Caco-2 (cell line): Measurements from ENCODE around the gene ABCC4. TPM values are rescaled to one million over a fixed set of nuclear protein-coding genes. Genes with fewer than 3 reads are reported as not detected.
A peak's percentile ranks its signal among the peaks of the same experiment; 100 is the strongest.

Source experiments
- BruUV-seq: library from RNA; stranded (reverse); fragments of 400-500 nt; replicated peaks from 2 replicates; lab custom pipeline; 2021; lab: Mats Ljungman, UMichigan
- CTCF ChIA-PET: fragments of 300-600 bp; sonication (Branson Sonifier 250); formaldehyde crosslinking; loops from one replicate; lab custom pipeline; 2022; ENCODE audit warnings: antibody characterized with exemption; lab: Charles Lee
- POLR2A ChIA-PET: fragments of 300-600 bp; sonication (Branson Sonifier 250); formaldehyde crosslinking; loops from one replicate; lab custom pipeline; 2022; ENCODE audit warnings: antibody characterized with exemption; lab: Charles Lee
- DNase-seq, 2 experiments: peaks; one replicate each; pipeline versions ENCODE4 v3.0.0 to v3.0.0-alpha.2; 2020 to 2022
- H3K27me3 ChIP-seq: replicated peaks from 2 replicates; pipeline ENCODE4 v1.6.0; 2011; ENCODE audit warnings: low read length; ENCODE audit not compliant: control insufficient read depth, insufficient read depth
- H3K36me3 ChIP-seq: 2 replicates; pipeline ENCODE4 v1.5.1; 2011; ENCODE audit warnings: low read length; ENCODE audit not compliant: control insufficient read depth, insufficient read depth
- H3K4me1 ChIP-seq: fragments of 250-450 bp; sonication (Bioruptor Pico); 2 replicates; pipeline ENCODE4 v1.5.1; 2020; ENCODE audit warnings: mild to moderate bottlenecking
- H3K4me3 ChIP-seq: 2 replicates; pipeline ENCODE4 v1.5.1; 2011; ENCODE audit warnings: low read depth, mild to moderate bottlenecking, control low read depth, low read length
- H3K9me3 ChIP-seq: fragments of 250-450 bp; sonication (Bioruptor Pico); 2 replicates; pipeline ENCODE4 v1.5.1; 2020; ENCODE audit warnings: mild to moderate bottlenecking, moderate library complexity
- H3K27ac Mint-ChIP-seq: one replicate; pipeline ENCODE4 v1.8.0; 2022; ENCODE audit warnings: mixed read lengths; ENCODE audit not compliant: unreplicated experiment
- H3K27me3 Mint-ChIP-seq: one replicate; pipeline ENCODE4 v1.8.0; 2022; ENCODE audit warnings: mixed read lengths; ENCODE audit not compliant: insufficient read depth, unreplicated experiment
- H3K36me3 Mint-ChIP-seq: one replicate; pipeline ENCODE4 v1.8.0; 2022; ENCODE audit warnings: mild to moderate bottlenecking, mixed read lengths; ENCODE audit not compliant: insufficient read depth, unreplicated experiment
- H3K4me1 Mint-ChIP-seq: one replicate; pipeline ENCODE4 v1.8.0; 2022; ENCODE audit warnings: low read depth, mixed read lengths; ENCODE audit not compliant: unreplicated experiment
- H3K4me3 Mint-ChIP-seq: one replicate; pipeline ENCODE4 v1.8.0; 2022; ENCODE audit warnings: mild to moderate bottlenecking, moderate library complexity, mixed read lengths; ENCODE audit not compliant: unreplicated experiment
- H3K9me3 Mint-ChIP-seq: one replicate; pipeline ENCODE4 v1.8.0; 2022; ENCODE audit warnings: mixed read lengths; ENCODE audit not compliant: unreplicated experiment
- intact Hi-C: fragments of 100-400 bp; cut with micrococcal nuclease; formaldehyde crosslinking; loops from one replicate; pipeline ENCODE4 v1.10.0; 2022; ENCODE audit not compliant: unreplicated experiment
- total RNA-seq: library from RNA; stranded (reverse); gene quantifications from 2 replicates; pipeline ENCODE4 v1.2.3, GENCODE V29; 2022
- TF ChIP-seq, protein P1 (sequence below), 2 experiments: fragments of 200-600 bp in 1 of 2; IDR thresholded peaks; 1 replicate in 1 of 2; 2 replicates in 1 of 2; pipeline versions ENCODE4 v1.5.1 to v1.8.0; 2011 to 2022; ENCODE audit warnings: antibody characterized with exemption in 1 of 2, control low read depth in 1 of 2, inconsistent platforms in 1 of 2, low read depth in 1 of 2, low read length in 1 of 2, mild to moderate bottlenecking in 1 of 2, moderate library complexity in 1 of 2; ENCODE audit not compliant: insufficient read depth in 1 of 2, severe bottlenecking in 1 of 2, unreplicated experiment in 1 of 2

Gene ABCC4
- total RNA-seq, 1 experiment from 2014 or later: 51.9 TPM

DNA sequence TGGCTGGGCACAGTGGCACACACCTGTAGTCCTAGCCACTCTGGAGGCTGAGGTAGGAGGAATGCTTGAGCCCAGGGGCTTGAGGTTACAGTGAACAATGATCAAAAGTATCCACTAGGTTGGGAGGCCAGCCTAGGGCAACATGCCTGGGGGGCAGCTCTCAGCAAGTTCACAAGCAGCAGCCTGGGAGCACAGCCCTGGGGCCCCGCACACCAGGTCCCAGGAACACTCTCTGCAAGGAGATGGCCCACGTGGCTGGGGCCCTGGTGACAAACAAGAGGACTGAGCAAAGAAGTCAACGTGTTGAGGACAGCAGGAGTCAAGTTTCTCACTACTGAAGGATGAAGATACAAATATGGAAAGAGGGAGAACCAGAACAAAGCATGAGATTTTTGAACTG lies 39.3 kb downstream of the ABCC4 start:
- DNase-seq: no peak
- POLR2A ChIA-PET: no interaction called here
- TF ChIP-seq, protein P1, sequence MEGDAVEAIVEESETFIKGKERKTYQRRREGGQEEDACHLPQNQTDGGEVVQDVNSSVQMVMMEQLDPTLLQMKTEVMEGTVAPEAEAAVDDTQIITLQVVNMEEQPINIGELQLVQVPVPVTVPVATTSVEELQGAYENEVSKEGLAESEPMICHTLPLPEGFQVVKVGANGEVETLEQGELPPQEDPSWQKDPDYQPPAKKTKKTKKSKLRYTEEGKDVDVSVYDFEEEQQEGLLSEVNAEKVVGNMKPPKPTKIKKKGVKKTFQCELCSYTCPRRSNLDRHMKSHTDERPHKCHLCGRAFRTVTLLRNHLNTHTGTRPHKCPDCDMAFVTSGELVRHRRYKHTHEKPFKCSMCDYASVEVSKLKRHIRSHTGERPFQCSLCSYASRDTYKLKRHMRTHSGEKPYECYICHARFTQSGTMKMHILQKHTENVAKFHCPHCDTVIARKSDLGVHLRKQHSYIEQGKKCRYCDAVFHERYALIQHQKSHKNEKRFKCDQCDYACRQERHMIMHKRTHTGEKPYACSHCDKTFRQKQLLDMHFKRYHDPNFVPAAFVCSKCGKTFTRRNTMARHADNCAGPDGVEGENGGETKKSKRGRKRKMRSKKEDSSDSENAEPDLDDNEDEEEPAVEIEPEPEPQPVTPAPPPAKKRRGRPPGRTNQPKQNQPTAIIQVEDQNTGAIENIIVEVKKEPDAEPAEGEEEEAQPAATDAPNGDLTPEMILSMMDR (IDR thresholded peaks at IDR 0.05; ENCODE audit: insufficient read depth in 1 of 2, low read depth in 1 of 2, low read length in 1 of 2, severe bottlenecking in 1 of 2, unreplicated experiment in 1 of 2): no peak
- Mint-ChIP-seq H3K27ac (peak overlapping the region; percentile 72), H3K4me1 (peaks cover 26% of the 10 kb centered on the region), H3K4me3 (no peak overlapping the region), H3K27me3 (no peaks in the 10 kb centered on the region), H3K36me3 (peaks cover 68% of the 10 kb centered on the region), H3K9me3 (peaks cover 9% of the 10 kb centered on the region)
- peaks cover 52% of the 10 kb centered on the region for H3K4me1 ChIP-seq
- no peaks in the 10 kb centered on the region for H3K27me3 ChIP-seq
- CTCF ChIA-PET: no interaction called here
- no TSS peak for BruUV-seq
- intact Hi-C loops: no loop called here
- peaks cover 9% of the 10 kb centered on the region for H3K9me3 ChIP-seq
- no peak overlapping the region for H3K4me3 ChIP-seq
- H3K36me3 ChIP-seq: peaks cover 1% of the 10 kb centered on the region

DNA sequence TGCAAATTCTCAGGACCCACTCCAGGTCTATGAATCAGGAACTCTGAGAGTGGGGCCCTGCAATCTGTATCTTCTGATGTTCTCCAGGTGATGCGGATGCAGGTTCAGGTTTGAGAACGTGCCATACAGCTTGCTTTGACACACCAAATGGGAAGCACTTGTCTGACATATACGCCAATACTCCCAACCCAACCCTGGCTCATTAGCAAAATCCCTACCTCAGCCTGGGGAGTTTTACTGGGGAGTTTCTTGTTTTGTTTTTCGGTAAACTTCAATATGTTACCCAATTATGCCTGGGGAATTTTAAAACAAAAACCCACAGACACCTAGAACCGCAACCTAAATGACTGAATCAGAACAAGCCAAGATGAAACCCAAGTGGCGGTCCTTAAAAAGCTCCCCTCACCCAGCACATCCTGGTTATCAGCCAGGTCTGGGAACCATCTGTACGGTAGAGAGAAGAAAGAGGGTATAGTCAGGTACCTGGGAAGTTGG lies 41.2 kb downstream of the ABCC4 start:
- H3K27me3 ChIP-seq: no peaks in the 10 kb centered on the region
- CTCF ChIA-PET: no interaction called here
- no peaks in the 10 kb centered on the region for H3K27me3 Mint-ChIP-seq
- peaks cover 65% of the 10 kb centered on the region for H3K36me3 Mint-ChIP-seq
- H3K4me3 Mint-ChIP-seq: peak overlapping the region; percentile 3
- H3K4me3 ChIP-seq: no peak overlapping the region
- peaks cover 69% of the 10 kb centered on the region for H3K4me1 ChIP-seq
- peaks cover 32% of the 10 kb centered on the region for H3K4me1 Mint-ChIP-seq
- peaks cover 9% of the 10 kb centered on the region for H3K9me3 ChIP-seq
- H3K9me3 Mint-ChIP-seq: peaks cover 9% of the 10 kb centered on the region
- peak overlapping the region; percentile 93 for H3K27ac Mint-ChIP-seq
- TF ChIP-seq, protein P1 (IDR thresholded peaks at IDR 0.05; ENCODE audit: insufficient read depth in 1 of 2, low read depth in 1 of 2, low read length in 1 of 2, severe bottlenecking in 1 of 2, unreplicated experiment in 1 of 2): no peak
- intact Hi-C loops: no loop called here
- no TSS peak for BruUV-seq
- no peaks in the 10 kb centered on the region; the same call in 1 of the 2 replicates for H3K36me3 ChIP-seq
- POLR2A ChIA-PET: no interaction called here
- DNase-seq: no peak

DNA sequence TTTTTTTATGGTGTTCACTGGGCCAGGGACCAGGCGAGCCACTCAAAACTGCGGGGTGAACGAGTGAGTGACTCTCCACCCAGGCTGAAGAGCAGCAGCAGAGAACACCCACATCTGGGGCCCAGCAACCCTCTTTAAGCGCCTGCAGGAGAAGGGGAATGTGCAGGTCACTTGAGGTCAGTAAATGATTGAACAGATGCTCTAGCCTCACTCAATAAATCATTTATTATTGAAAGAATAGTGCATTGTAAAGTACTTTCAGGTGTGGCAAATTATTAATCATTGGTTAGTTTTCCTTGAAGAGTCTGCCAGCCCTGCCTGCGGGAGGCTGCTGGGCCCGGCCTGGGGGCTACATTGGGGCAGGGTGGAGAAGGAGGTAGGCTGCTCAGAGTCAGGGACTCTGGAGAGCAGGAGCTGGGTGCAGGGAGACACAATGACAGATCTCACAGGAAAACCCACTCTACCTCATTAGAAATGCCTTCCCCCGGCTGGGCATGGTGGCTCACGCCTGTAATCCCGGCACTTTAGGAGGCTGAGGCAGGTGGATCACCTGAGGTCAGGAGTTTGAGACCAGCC lies 42.5 kb downstream of the ABCC4 start:
- Mint-ChIP-seq H3K36me3 (peaks cover 61% of the 10 kb centered on the region), H3K9me3 (peaks cover 9% of the 10 kb centered on the region), H3K27me3 (no peaks in the 10 kb centered on the region), H3K27ac (peak overlapping the region; percentile 93), H3K4me3 (peak overlapping the region; percentile 50), H3K4me1 (peaks cover 41% of the 10 kb centered on the region)
- TF ChIP-seq, protein P1 (IDR thresholded peaks at IDR 0.05; ENCODE audit: insufficient read depth in 1 of 2, low read depth in 1 of 2, low read length in 1 of 2, severe bottlenecking in 1 of 2, unreplicated experiment in 1 of 2): no peak
- H3K9me3 ChIP-seq: peaks cover 9% of the 10 kb centered on the region
- CTCF ChIA-PET: interaction anchor here (0.6 kb wide), 1 partner anchor 120 kb away, joined by 8 read pairs; no protein-coding TSS in a partner anchor
- H3K4me3 ChIP-seq: no peak overlapping the region
- peaks cover 83% of the 10 kb centered on the region for H3K4me1 ChIP-seq
- BruUV-seq: no TSS peak
- POLR2A ChIA-PET: no interaction called here
- intact Hi-C loops: loop anchor here (1.0 to 2.0 kb wide), 2 partner anchors 10 to 42 kb away; partner anchors contain the start of gene ABCC4
- H3K36me3 ChIP-seq: no peaks in the 10 kb centered on the region; the same call in 1 of the 2 replicates
- H3K27me3 ChIP-seq: no peaks in the 10 kb centered on the region
- DNase-seq: peak; percentile 64 to 80
